Activated T-helper 2 cell treated with anti-CD3 and anti-CD28 coated beads, Interferon-gamma antibody, Interleukin-2, Interleukin-4, amounts not matched to agents 10 μg/mL and 5 μg/mL and 100 μg/mL, durations not matched to agents 14 hours and 24 hours and 36 hours (primary cell): ENCODE data around the gene AGA. TPM values are rescaled to one million over a fixed set of nuclear protein-coding genes. Genes with fewer than 3 reads are reported as not detected.

Experiments
- DNase-seq: peaks from one replicate; pipeline ENCODE4 v3.0.0; 2021; ENCODE audit warnings: low spot score
- H3K27ac Mint-ChIP-seq: one replicate; pipeline ENCODE4 v1.8.0; 2021; ENCODE audit warnings: mixed read lengths
- H3K27me3 Mint-ChIP-seq: one replicate; pipeline ENCODE4 v1.8.0; 2021; ENCODE audit warnings: low read depth, mixed read lengths
- H3K36me3 Mint-ChIP-seq: one replicate; pipeline ENCODE4 v1.8.0; 2021; ENCODE audit warnings: low read depth, mixed read lengths
- H3K4me1 Mint-ChIP-seq: one replicate; pipeline ENCODE4 v1.8.0; 2021; ENCODE audit warnings: low read depth, mixed read lengths
- H3K4me3 Mint-ChIP-seq: one replicate; pipeline ENCODE4 v1.8.0; 2021; ENCODE audit warnings: low read depth, mild to moderate bottlenecking, moderate library complexity, mixed read lengths
- H3K9me3 Mint-ChIP-seq: one replicate; pipeline ENCODE4 v1.8.0; 2021; ENCODE audit warnings: mixed read lengths
- intact Hi-C: fragments of 100-400 bp; cut with micrococcal nuclease; formaldehyde crosslinking; loops from one replicate; pipeline ENCODE4 v1.15.1; 2023
- total RNA-seq: library from RNA; stranded (reverse); gene quantifications from 2 replicates; pipeline ENCODE4 v1.2.3, GENCODE V29; 2022

The AGA gene
- total RNA-seq, 1 donor from 2014 or later, result 21.0 TPM

DNA sequence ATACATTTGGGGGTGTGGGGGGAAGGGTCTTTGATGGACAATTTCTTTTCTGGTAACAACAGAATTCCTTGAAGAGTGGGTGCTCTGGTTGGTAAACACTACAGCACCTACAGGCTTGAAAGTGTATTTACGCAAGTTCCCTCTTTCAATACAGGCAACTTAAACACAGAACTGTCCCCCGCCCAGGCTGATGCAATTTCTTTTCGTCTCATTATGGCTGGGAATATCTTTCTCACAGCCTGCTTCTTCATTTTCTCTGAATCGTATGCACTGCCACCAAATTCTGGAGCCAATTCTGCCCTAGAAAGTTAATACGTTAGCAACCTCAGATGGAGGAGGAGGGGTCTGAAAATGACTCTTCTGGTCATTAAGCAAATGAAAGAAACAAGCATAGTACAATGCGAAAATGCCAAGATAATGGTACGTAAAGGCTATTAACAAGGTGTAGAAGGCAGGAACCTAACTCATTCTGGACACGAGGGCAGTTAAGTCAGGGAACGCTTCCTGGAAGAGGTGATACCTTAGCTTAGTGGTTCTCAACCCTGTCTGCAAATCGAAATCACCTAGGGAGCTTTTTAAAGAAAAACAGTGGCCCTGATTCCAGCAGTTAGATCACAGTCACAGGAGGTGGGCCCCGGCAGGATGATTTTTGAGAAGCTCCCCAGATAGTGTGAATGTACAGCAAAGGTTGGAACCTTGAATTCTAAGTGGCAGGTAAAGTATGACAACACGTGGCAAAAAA lies 1.0 kb downstream of the AGA start:
- H3K27me3 Mint-ChIP-seq, result no peaks in the 10 kb centered on the region
- H3K27ac Mint-ChIP-seq, result peak overlapping the region; percentile 97
- intact Hi-C loops, result loop anchor here (5.0 kb wide), 1 partner anchor 39 kb away; no protein-coding TSS in a partner anchor
- peaks cover 24% of the 10 kb centered on the region for H3K36me3 Mint-ChIP-seq
- no peak for DNase-seq
- H3K4me3 Mint-ChIP-seq, result peak overlapping the region; percentile 94
- H3K4me1 Mint-ChIP-seq, result peaks cover 23% of the 10 kb centered on the region
- no peaks in the 10 kb centered on the region for H3K9me3 Mint-ChIP-seq

DNA sequence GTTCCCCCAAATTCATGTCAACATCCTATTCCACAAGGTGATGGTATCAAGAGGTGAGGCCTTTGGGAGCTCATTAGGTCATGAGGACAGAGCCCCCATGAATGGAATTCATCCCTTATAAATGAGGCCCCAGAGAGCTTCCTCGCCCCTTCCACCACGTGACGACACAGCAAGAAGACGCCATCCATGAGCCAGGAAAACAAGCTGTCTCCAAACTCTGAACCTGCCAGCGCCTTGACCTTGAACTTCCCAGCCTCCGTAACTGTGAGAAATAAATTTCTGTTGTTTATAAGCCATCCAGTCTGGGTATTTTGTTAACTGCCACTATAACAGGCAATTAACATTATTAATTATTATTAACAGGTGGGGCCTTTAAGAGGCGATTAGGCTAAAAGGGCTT lies 5.8 kb downstream of the AGA start:
- H3K4me1 Mint-ChIP-seq, result peaks cover 13% of the 10 kb centered on the region

GRCh38 chr4:177434667-177435066 lies 7.6 kb downstream of the AGA start:
- DNase-seq, result no peak
- H3K4me3 Mint-ChIP-seq, result no peak overlapping the region
- no peaks in the 10 kb centered on the region for H3K9me3 Mint-ChIP-seq
- no peaks in the 10 kb centered on the region for H3K4me1 Mint-ChIP-seq
- intact Hi-C loops, result no loop called here
- no peaks in the 10 kb centered on the region for H3K27me3 Mint-ChIP-seq
- no peak overlapping the region for H3K27ac Mint-ChIP-seq
- H3K36me3 Mint-ChIP-seq, result peaks cover 46% of the 10 kb centered on the region

More for the DNA sequence above, 5.8 kb downstream of the AGA start:
- Mint-ChIP-seq H3K36me3 (peaks cover 47% of the 10 kb centered on the region), H3K9me3 (no peaks in the 10 kb centered on the region), H3K27ac (no peak overlapping the region), H3K27me3 (no peaks in the 10 kb centered on the region), H3K4me3 (no peak overlapping the region)
- DNase-seq, result no peak
- intact Hi-C loops, result no loop called here

- Mint-ChIP-seq H3K4me3 (no peak overlapping the region), H3K9me3 (no peaks in the 10 kb centered on the region), H3K36me3 (peaks cover 12% of the 10 kb centered on the region), H3K4me1 (no peaks in the 10 kb centered on the region), H3K27me3 (peaks cover 2% of the 10 kb centered on the region), H3K27ac (no peak overlapping the region)
- intact Hi-C loops, result no loop called here
- no peak for DNase-seq
Observed at GRCh38 chr4:177427192-177427591, 15.0 kb downstream of the AGA start.

- H3K4me1 Mint-ChIP-seq, result no peaks in the 10 kb centered on the region
- H3K4me3 Mint-ChIP-seq, result no peak overlapping the region
- DNase-seq, result no peak
- intact Hi-C loops, result no loop called here
- H3K36me3 Mint-ChIP-seq, result no peaks in the 10 kb centered on the region
- H3K9me3 Mint-ChIP-seq, result peaks cover 10% of the 10 kb centered on the region
- H3K27me3 Mint-ChIP-seq, result peaks cover 8% of the 10 kb centered on the region
- H3K27ac Mint-ChIP-seq, result no peak overlapping the region
Observed at GRCh38 chr4:177419434-177419833, 22.8 kb downstream of the AGA start.

DNA sequence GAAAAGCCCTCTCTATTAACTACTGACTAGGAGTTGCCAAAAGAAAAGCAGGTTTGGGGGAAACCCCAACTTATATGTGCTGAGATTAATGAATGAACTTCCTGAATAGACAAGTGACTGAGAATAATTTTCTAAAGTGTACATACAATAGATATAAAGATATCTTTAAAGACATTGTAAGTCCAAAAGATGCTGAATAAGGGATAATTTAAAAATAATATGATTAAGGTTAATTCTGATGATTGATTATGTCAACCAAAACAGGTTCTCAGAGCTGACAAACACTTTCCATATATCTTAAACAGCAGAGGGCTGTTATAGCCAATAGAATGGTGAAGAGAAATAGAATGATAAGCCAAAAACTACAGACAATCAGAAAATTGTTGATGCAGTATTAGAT lies 28.6 kb downstream of the AGA start:
- no peak overlapping the region for H3K27ac Mint-ChIP-seq

GRCh38 chr4:177413076-177413475 lies 29.2 kb downstream of the AGA start:
- intact Hi-C loops, result no loop called here
- Mint-ChIP-seq H3K4me3 (no peak overlapping the region), H3K36me3 (no peaks in the 10 kb centered on the region), H3K27ac (no peak overlapping the region), H3K9me3 (no peaks in the 10 kb centered on the region), H3K27me3 (peaks cover 6% of the 10 kb centered on the region), H3K4me1 (no peaks in the 10 kb centered on the region)
- DNase-seq, result no peak

More for the DNA sequence above, 28.6 kb downstream of the AGA start:
- H3K36me3 Mint-ChIP-seq, result no peaks in the 10 kb centered on the region
- H3K27me3 Mint-ChIP-seq, result peaks cover 6% of the 10 kb centered on the region
- intact Hi-C loops, result no loop called here
- no peak overlapping the region for H3K4me3 Mint-ChIP-seq
- H3K9me3 Mint-ChIP-seq, result no peaks in the 10 kb centered on the region
- DNase-seq, result no peak
- H3K4me1 Mint-ChIP-seq, result no peaks in the 10 kb centered on the region

DNA sequence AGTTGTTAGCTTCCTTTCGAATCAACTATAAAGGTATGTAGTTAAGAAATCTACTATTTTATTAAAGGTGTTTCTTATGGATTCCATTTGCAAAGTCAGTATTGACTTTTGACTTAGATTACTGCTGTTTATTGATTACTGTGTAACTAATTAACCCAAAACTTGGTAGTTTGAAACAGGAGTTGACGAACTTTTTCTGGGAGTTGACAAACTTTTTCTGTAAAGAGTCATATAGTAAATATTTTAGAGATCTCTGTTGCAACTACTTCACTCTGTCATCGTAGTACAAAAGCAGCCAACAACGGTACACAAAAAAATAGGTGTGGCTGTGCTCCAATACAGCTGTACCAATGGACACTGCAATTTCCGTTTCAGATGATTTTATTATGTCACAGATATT lies 30.2 kb downstream of the AGA start:
- Mint-ChIP-seq H3K27me3 (peaks cover 8% of the 10 kb centered on the region), H3K9me3 (no peaks in the 10 kb centered on the region), H3K4me3 (no peak overlapping the region), H3K4me1 (no peaks in the 10 kb centered on the region), H3K27ac (no peak overlapping the region), H3K36me3 (no peaks in the 10 kb centered on the region)
- intact Hi-C loops, result no loop called here
- DNase-seq, result no peak

GRCh38 chr4:177410566-177410965 lies 31.7 kb downstream of the AGA start:
- H3K9me3 Mint-ChIP-seq, result no peaks in the 10 kb centered on the region
- H3K27ac Mint-ChIP-seq, result no peak overlapping the region

DNA sequence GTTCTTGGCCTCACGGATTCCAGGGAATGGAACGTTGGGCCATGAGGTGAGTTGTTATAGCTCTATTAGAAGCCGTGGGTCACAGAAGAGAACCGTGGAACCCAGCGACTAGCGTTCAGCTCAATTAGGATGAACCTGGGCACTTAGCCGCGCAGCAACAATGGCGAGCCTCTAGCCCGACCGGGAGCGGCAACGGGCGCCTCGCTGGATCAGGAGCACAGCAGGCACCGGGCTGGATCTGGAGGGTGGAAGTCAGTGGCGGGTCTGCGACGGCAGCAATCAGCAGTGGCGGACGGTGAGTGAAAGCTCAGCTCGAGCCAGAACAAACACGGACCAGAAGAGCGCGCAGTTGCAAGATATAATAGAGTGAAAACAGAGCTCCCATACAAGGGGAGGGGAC lies 34.2 kb downstream of the AGA start:
- Mint-ChIP-seq H3K9me3 (no peaks in the 10 kb centered on the region), H3K27ac (no peak overlapping the region), H3K36me3 (no peaks in the 10 kb centered on the region), H3K4me1 (peaks cover 6% of the 10 kb centered on the region), H3K4me3 (no peak overlapping the region), H3K27me3 (peaks cover 14% of the 10 kb centered on the region)
- no peak for DNase-seq
- intact Hi-C loops, result no loop called here

More at GRCh38 chr4:177410566-177410965, 31.7 kb downstream of the AGA start:
- DNase-seq, result no peak
- Mint-ChIP-seq H3K4me3 (no peak overlapping the region), H3K27me3 (peaks cover 7% of the 10 kb centered on the region), H3K4me1 (no peaks in the 10 kb centered on the region), H3K36me3 (no peaks in the 10 kb centered on the region)
- intact Hi-C loops, result no loop called here

GRCh38 chr4:177405508-177405907 lies 36.7 kb downstream of the AGA start:
- DNase-seq, result no peak
- Mint-ChIP-seq H3K9me3 (no peaks in the 10 kb centered on the region), H3K4me3 (no peak overlapping the region), H3K4me1 (peaks cover 19% of the 10 kb centered on the region), H3K27me3 (peaks cover 14% of the 10 kb centered on the region), H3K36me3 (no peaks in the 10 kb centered on the region), H3K27ac (no peak overlapping the region)
- intact Hi-C loops, result no loop called here

DNA sequence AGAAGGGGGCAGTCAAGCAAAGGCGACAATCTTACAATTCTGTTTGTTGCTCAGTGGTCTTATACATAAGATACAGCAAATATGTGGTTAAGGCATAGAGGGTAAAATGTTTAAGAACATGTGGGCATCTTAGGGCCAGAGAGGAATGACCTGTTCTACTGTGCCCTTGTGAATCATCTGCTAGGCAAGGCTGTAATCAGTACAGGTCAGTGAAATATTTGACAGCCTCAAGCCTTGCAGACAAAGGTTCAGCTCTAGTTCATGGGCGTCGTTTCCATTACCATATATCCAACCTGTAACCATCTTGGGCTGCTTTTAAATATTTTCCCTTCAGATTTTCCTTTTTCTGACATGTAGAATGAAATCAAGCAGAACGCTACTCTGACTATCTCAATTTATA lies 37.3 kb downstream of the AGA start:
- Mint-ChIP-seq H3K27me3 (peaks cover 14% of the 10 kb centered on the region), H3K4me3 (no peak overlapping the region), H3K9me3 (no peaks in the 10 kb centered on the region), H3K36me3 (no peaks in the 10 kb centered on the region), H3K27ac (no peak overlapping the region), H3K4me1 (peaks cover 24% of the 10 kb centered on the region)
- no peak for DNase-seq
- intact Hi-C loops, result loop anchor here (5.0 kb wide), 2 partner anchors 37 to 98 kb away; partner anchors contain the start of genes AGA and NEIL3

DNA sequence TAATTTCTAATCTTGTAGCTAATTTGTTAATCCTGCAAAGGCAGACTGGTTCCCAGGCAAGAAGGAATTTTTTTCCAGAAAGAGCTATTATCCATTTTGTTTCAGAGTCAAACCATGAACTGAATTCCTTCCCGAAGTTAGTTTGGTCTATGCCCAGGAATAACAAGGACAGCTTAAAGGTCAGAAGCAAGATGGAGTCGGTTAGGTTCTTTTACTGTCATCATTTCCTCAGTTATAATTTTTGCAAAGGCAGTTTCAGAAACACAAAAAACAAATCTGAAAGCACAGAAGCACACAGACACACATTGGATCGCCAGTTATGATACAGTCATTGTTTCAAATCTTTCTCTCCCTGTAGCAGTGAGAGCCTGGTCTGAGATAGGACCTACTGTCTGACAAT lies 37.9 kb downstream of the AGA start:
- Mint-ChIP-seq H3K4me1 (peaks cover 30% of the 10 kb centered on the region), H3K4me3 (no peak overlapping the region), H3K27ac (no peak overlapping the region), H3K27me3 (peaks cover 14% of the 10 kb centered on the region), H3K9me3 (no peaks in the 10 kb centered on the region), H3K36me3 (no peaks in the 10 kb centered on the region)
- intact Hi-C loops, result loop anchor here (5.0 kb wide), 2 partner anchors 38 to 97 kb away; partner anchors contain the start of genes AGA and NEIL3
- DNase-seq, result no peak
